HEK293 (cell line): ENCODE data around the gene DNMBP.

Experiments used
- CTCF ChIA-PET: fragments of 350-600 bp; formaldehyde crosslinking; extraction: SDS; loops from one replicate; lab custom pipeline; 2021; ENCODE audit warnings: antibody characterized with exemption; lab: Yijun Ruan, JAX
- POLR2A ChIA-PET: fragments of 300-600 bp; formaldehyde crosslinking; extraction: SDS; loops from one replicate; lab custom pipeline; 2020; ENCODE audit warnings: antibody characterized with exemption, inconsistent platforms; lab: Yijun Ruan, JAX
- H3K27ac ChIP-seq: fragments of 200-500 bp; sonication (Bioruptor generic); 2 replicates; pipeline ENCODE4 v1.5.1; 2014; ENCODE audit warnings: low read depth, low read length, control low read depth, inconsistent platforms; ENCODE audit errors: extremely low read depth
- H3K36me3 ChIP-seq, 2 experiments: fragments of 200-500 bp in 1 of 2; sonication (Bioruptor generic) in 1 of 2; 1 replicate in 1 of 2; 2 replicates in 1 of 2; pipeline ENCODE4 v1.5.1; 2014 to 2017; ENCODE audit warnings: inconsistent platforms in 2 of 2, low read length in 2 of 2; ENCODE audit not compliant: control insufficient read depth in 2 of 2, insufficient read depth in 1 of 2
- H3K4me1 ChIP-seq: fragments of 200-500 bp; sonication (Bioruptor generic); 2 replicates; pipeline ENCODE4 v1.5.1; 2014; ENCODE audit warnings: mild to moderate bottlenecking, low read length, inconsistent platforms; ENCODE audit not compliant: control insufficient read depth, insufficient read depth
- H3K4me3 ChIP-seq: 2 replicates; pipeline ENCODE4 v1.5.1; 2011; ENCODE audit warnings: low read depth, mild to moderate bottlenecking, control low read depth, low read length, moderate library complexity
- H3K9me3 ChIP-seq: fragments of 200-500 bp; sonication (Bioruptor generic); 2 replicates; pipeline ENCODE4 v1.5.1; 2014; ENCODE audit warnings: low read depth, low read length, inconsistent platforms; ENCODE audit not compliant: control insufficient read depth, insufficient read depth
- GLIS1 ChIP-seq: fragments of 450-650 bp; formaldehyde crosslinking; IDR thresholded peaks from 2 replicates; pipeline ENCODE4 v1.5.1; 2016; ENCODE audit warnings: missing biosample characterization, missing genetic modification characterization
- PRDM10 ChIP-seq: fragments of 450-650 bp; formaldehyde crosslinking; IDR thresholded peaks from 2 replicates; pipeline ENCODE4 v1.5.1; 2016; ENCODE audit warnings: missing biosample characterization, missing genetic modification characterization
- SP3 ChIP-seq: fragments of 450-650 bp; formaldehyde crosslinking; IDR thresholded peaks from 2 replicates; pipeline ENCODE4 v1.5.1; 2016; ENCODE audit warnings: missing biosample characterization, missing genetic modification characterization
- ZBTB44 ChIP-seq: fragments of 450-650 bp; IDR thresholded peaks from 2 replicates; pipeline ENCODE4 v1.5.1; 2018; ENCODE audit warnings: missing biosample characterization, mild to moderate bottlenecking, missing genetic modification characterization
- ZNF19 ChIP-seq: fragments of 450-650 bp; formaldehyde crosslinking; IDR thresholded peaks from 2 replicates; pipeline ENCODE4; 2016; ENCODE audit warnings: missing biosample characterization, missing genetic modification characterization, low read depth
- ZNF280D ChIP-seq: fragments of 450-650 bp; formaldehyde crosslinking; IDR thresholded peaks from 2 replicates; pipeline ENCODE4 v1.5.1; 2016; ENCODE audit warnings: missing biosample characterization, missing genetic modification characterization
- ZNF354C ChIP-seq: fragments of 450-650 bp; formaldehyde crosslinking; IDR thresholded peaks from 2 replicates; pipeline ENCODE4 v1.5.1; 2016; ENCODE audit warnings: missing biosample characterization, missing genetic modification characterization, low read depth, borderline replicate concordance
- ZNF416 ChIP-seq: fragments of 450-650 bp; formaldehyde crosslinking; IDR thresholded peaks from 2 replicates; pipeline ENCODE4 v1.5.1; 2016; ENCODE audit warnings: missing biosample characterization, missing genetic modification characterization
- ZNF558 ChIP-seq: fragments of 450-650 bp; formaldehyde crosslinking; IDR thresholded peaks from 2 replicates; pipeline ENCODE4 v1.5.1; 2016; ENCODE audit warnings: missing biosample characterization, missing genetic modification characterization
- ZNF585B ChIP-seq: fragments of 450-650 bp; formaldehyde crosslinking; IDR thresholded peaks from 2 replicates; pipeline ENCODE4 v1.5.1; 2016; ENCODE audit warnings: missing biosample characterization, missing genetic modification characterization
- ZNF600 ChIP-seq: fragments of 450-650 bp; formaldehyde crosslinking; IDR thresholded peaks from 2 replicates; pipeline ENCODE4 v1.5.1; 2016; ENCODE audit warnings: missing biosample characterization, missing genetic modification characterization
- ZNF670 ChIP-seq: fragments of 450-650 bp; formaldehyde crosslinking; IDR thresholded peaks from 2 replicates; pipeline ENCODE4 v1.5.1; 2016; ENCODE audit warnings: missing biosample characterization, missing genetic modification characterization, low read depth

Gene DNMBP

GRCh38 chr10:100004805-100005510 lies 4.8 kb downstream of the DNMBP start:
- Histone ChIP-seq H3K27ac (no peak overlapping the region), H3K4me3 (no peak overlapping the region), H3K36me3 (no peaks in the 10 kb centered on the region), H3K9me3 (no peaks in the 10 kb centered on the region), H3K4me1 (peaks cover 20% of the 10 kb centered on the region)
- CTCF ChIA-PET: interaction anchor here (1.1 to 6.8 kb wide), 4 partner anchors 11 to 159 kb away, joined by 3 to 43 read pairs (median 6); no protein-coding TSS in a partner anchor
- 0 out of 2 replicates have a peak, but pooled peaks have one; percentile 49 for TF ChIP-seq ZNF600 (tag by site-specific recombination)
- no peak for TF ChIP-seq ZNF585B (tag by site-specific recombination)
- TF ChIP-seq ZNF558 (tag by site-specific recombination): no peak
- no peak for TF ChIP-seq SP3 (tag by site-specific recombination)
- no peak for TF ChIP-seq ZNF416
- TF ChIP-seq ZNF19 (tag by site-specific recombination): no peak
- no peak for TF ChIP-seq ZNF670
- POLR2A ChIA-PET: interaction anchor here (0.8 kb wide), 1 partner anchor 14 kb away, joined by 4 read pairs; no protein-coding TSS in a partner anchor

- TF ChIP-seq PRDM10 (tag by site-specific recombination) (peak; percentile 63), GLIS1 (tag by site-specific recombination) (peak; percentile 20; the same call in 1 of the 2 replicates), ZNF280D (tag by site-specific recombination) (no peak)
- ChIA-PET POLR2A (no interaction called here), CTCF (interaction anchor here (0.6 to 1.0 kb wide), 2 partner anchors 9 to 45 kb away, joined by 3 to 4 read pairs; partner anchors contain the start of gene DNMBP)
- Histone ChIP-seq H3K27ac (no peak overlapping the region), H3K9me3 (no peaks in the 10 kb centered on the region), H3K36me3 (no peaks in the 10 kb centered on the region), H3K4me1 (peaks cover 22% of the 10 kb centered on the region), H3K4me3 (no peak overlapping the region)
Observed at GRCh38 chr10:100000109-100000644, 9.6 kb downstream of the DNMBP start.

- POLR2A ChIA-PET: no interaction called here
Observed at GRCh38 chr10:99999319-100000108, 10.2 kb downstream of the DNMBP start.

More at GRCh38 chr10:99999319-100000108, 10.2 kb downstream of the DNMBP start:
- CTCF ChIA-PET: interaction anchor here (1.0 to 1.1 kb wide), 3 partner anchors 10 to 46 kb away, joined by 4 to 8 read pairs (median 4); partner anchors contain the start of gene DNMBP
- TF ChIP-seq ZBTB44 (tag by site-specific recombination) (0 out of 2 replicates have a peak, but pooled peaks have one; percentile 13), ZNF354C (no peak)
- TF ChIP-seq, all 188 proteins: peak for 1
- no peaks in the 10 kb centered on the region for H3K9me3 ChIP-seq
- H3K4me1 ChIP-seq: peaks cover 22% of the 10 kb centered on the region
- no peak overlapping the region for H3K27ac ChIP-seq
- no peak overlapping the region for H3K4me3 ChIP-seq
- no peaks in the 10 kb centered on the region for H3K36me3 ChIP-seq
